Brain microvascular endothelial cell (primary cell): ENCODE results near the gene RIOK1.

Source experiments
- DNase-seq: peaks from one replicate; pipeline ENCODE4 v3.0.0-alpha.2; 2020
- H3K27ac ChIP-seq: fragments of 250-450 bp; sonication (Bioruptor Pico); 2 replicates; pipeline ENCODE4 v1.5.1; 2020; ENCODE audit warnings: mild to moderate bottlenecking, moderate library complexity
- H3K27me3 ChIP-seq: fragments of 250-450 bp; sonication (Bioruptor Pico); replicated peaks from 2 replicates; pipeline ENCODE4 v1.5.1; 2020; ENCODE audit warnings: mild to moderate bottlenecking
- H3K36me3 ChIP-seq: fragments of 250-450 bp; sonication (Bioruptor Pico); replicated peaks from 2 replicates; pipeline ENCODE4 v1.5.1; 2020; ENCODE audit warnings: mild to moderate bottlenecking
- H3K4me3 ChIP-seq: 2 replicates; pipeline ENCODE4 v1.5.1; 2011; ENCODE audit warnings: low read depth, mild to moderate bottlenecking, control low read depth, low read length, moderate library complexity
- CTCF ChIP-seq: IDR thresholded peaks from 2 replicates; pipeline ENCODE4 v1.5.1; 2011; ENCODE audit warnings: low read depth, mild to moderate bottlenecking, moderate library complexity, low read length, control low read depth, inconsistent platforms; ENCODE audit errors: missing control alignments
- in situ Hi-C: cut with HindIII; loops from 2 replicates; pipeline ENCODE4 v1.10.0; 2017; ENCODE audit warnings: low sequenced_read_pairs, low pct_ligation_motif_present

RIOK1 gene

DNA sequence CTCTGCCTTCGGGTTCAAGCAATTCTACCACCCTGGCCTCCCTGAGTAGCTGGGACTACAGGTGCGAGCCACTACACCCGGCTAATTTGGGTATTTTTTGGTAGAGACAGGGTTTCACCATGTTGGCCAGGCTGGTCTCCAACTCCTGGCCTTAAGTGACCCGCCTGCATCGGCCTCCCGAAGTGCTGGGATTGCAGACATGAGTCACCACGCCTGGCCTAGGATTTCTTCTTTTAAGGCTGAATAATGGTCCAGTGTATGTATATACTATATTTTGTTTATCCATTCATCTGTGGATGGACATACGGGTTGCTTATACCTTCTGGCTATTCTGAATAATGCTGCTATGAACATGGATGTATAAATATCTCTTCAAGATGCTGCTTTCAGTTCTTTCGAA, 17.1 kb downstream of the RIOK1 start:
- no peaks in the 10 kb centered on the region for H3K27me3 ChIP-seq
- no peak overlapping the region for H3K4me3 ChIP-seq
- in situ Hi-C loops = loop anchor here (25.0 kb wide), 1 partner anchor 181 kb away; the partner anchor contains the start of gene SNRNP48
- TF ChIP-seq CTCF = no peak
- no peak for DNase-seq
- no peak overlapping the region for H3K27ac ChIP-seq
- peaks cover 60% of the 10 kb centered on the region for H3K36me3 ChIP-seq

DNA sequence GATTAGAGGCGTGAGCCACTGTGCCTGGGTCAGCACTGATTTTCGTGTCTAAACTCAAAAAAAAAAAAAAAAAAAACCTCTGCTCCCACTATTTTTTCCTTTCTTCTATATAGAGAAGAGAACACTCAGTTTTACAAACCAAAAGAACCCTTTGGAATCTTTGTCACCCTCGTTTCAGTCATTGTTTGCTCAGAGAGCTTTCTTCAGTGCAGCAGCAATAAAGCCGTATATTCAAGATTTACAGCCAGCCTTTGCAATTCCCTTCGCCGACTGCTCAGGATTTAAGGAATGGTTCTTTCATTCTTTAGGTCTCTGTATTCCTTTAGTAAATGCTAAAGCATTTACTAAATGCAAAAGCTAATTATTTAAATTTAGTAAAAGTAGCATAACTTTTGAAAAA, 20.1 kb downstream of the RIOK1 start:
- H3K27me3 ChIP-seq = no peaks in the 10 kb centered on the region
- in situ Hi-C loops = loop anchor here (25.0 kb wide), 1 partner anchor 178 kb away; the partner anchor contains the start of gene SNRNP48
- TF ChIP-seq CTCF = no peak
- no peak overlapping the region for H3K27ac ChIP-seq
- DNase-seq = no peak
- H3K36me3 ChIP-seq = peaks cover 52% of the 10 kb centered on the region
- H3K4me3 ChIP-seq = no peak overlapping the region

DNA sequence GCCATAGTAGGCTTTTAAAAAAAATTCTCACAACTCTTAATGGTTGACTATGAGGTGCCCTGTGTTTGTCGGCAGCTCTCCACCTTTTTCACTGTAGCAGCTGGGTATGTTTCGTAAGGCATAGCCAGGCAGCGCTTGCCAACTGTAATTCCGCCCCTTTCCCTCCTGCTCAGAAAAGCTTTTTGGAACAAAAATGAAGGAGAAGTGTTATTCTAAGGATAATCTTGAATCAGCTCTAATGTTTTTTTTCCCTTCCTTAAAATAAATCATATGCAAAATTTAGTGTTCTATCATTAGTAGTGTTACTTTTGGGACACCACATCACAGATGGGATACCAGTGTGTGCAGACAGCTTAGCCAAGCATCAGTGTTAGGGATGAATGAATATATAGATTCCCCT, 21.2 kb downstream of the RIOK1 start:
- Histone ChIP-seq H3K36me3 (peaks cover 52% of the 10 kb centered on the region), H3K27ac (no peak overlapping the region), H3K4me3 (no peak overlapping the region), H3K27me3 (no peaks in the 10 kb centered on the region)
- in situ Hi-C loops = loop anchor here (25.0 kb wide), 1 partner anchor 176 kb away; the partner anchor contains the start of gene SNRNP48
- no peak for DNase-seq
- TF ChIP-seq CTCF = no peak

DNA sequence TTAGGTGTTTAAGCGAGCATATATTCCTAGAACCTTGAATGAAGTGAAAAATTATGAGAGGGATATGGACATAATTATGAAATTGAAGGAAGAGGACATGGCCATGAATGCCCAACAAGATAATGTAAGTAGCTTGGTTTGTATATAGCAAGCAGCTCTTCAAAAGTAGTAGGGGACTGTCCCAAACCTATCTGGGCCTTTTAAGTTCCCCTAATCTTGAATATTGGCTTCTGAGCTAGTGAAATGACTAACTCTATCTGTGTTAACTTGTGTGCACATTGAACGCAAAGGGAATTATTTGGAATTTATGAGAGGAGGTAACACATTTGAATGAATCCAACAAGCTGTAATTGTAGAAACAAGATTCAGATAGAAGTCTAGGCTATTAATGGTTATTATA, 21.7 kb downstream of the RIOK1 start:
- H3K36me3 ChIP-seq = peaks cover 48% of the 10 kb centered on the region
- in situ Hi-C loops = loop anchor here (25.0 kb wide), 1 partner anchor 176 kb away; the partner anchor contains the start of gene SNRNP48
- no peak overlapping the region for H3K4me3 ChIP-seq

GRCh38 chr6:7413151-7413823, 23.7 kb downstream of the RIOK1 start:
- in situ Hi-C loops = loop anchor here (25.0 kb wide), 1 partner anchor 174 kb away; the partner anchor contains the start of gene SNRNP48
- no peak for DNase-seq
- TF ChIP-seq CTCF = no peak
- H3K36me3 ChIP-seq = peaks cover 40% of the 10 kb centered on the region
- H3K27me3 ChIP-seq = no peaks in the 10 kb centered on the region
- no peak overlapping the region for H3K27ac ChIP-seq
- no peak overlapping the region for H3K4me3 ChIP-seq

More for the DNA sequence above, 21.7 kb downstream of the RIOK1 start:
- TF ChIP-seq CTCF = no peak
- H3K27ac ChIP-seq = no peak overlapping the region
- H3K27me3 ChIP-seq = no peaks in the 10 kb centered on the region
- no peak for DNase-seq
